Naive B cell (primary cell): ENCODE measurements around the gene NUP62CL. TPM values are rescaled to one million over a fixed set of nuclear protein-coding genes. Genes with fewer than 3 reads are reported as not detected.

Experiments used
- ATAC-seq, 2 donors: fragments of 150-1000 bp; cut with Tn5 transposase; 2 replicates each; pipeline ENCODE4 v1.10.0; 2021; ENCODE audit warnings: low read depth in 2 of 2, mild to moderate bottlenecking in 2 of 2, moderate library complexity in 2 of 2
- DNase-seq: peaks from one replicate; pipeline ENCODE4 v3.0.0; 2022
- H3K27ac Mint-ChIP-seq, 6 donors: one replicate each; pipeline ENCODE4 v1.8.0; 2020 to 2022; ENCODE audit warnings: mild to moderate bottlenecking in 6 of 6, mixed read lengths in 6 of 6, moderate library complexity in 5 of 6, inconsistent platforms in 2 of 6
- H3K27me3 Mint-ChIP-seq, 3 donors: one replicate each; pipeline ENCODE4 v1.8.0; 2021 to 2022; ENCODE audit warnings: mixed read lengths in 3 of 3, mild to moderate bottlenecking in 1 of 3
- H3K36me3 Mint-ChIP-seq, 2 donors: one replicate each; pipeline ENCODE4 v1.8.0; 2020 to 2022; ENCODE audit warnings: mixed read lengths in 2 of 2, inconsistent platforms in 1 of 2, mild to moderate bottlenecking in 1 of 2
- H3K4me1 Mint-ChIP-seq, 3 donors: one replicate each; pipeline ENCODE4 v1.8.0; 2020 to 2022; ENCODE audit warnings: mixed read lengths in 3 of 3, inconsistent platforms in 1 of 3, mild to moderate bottlenecking in 1 of 3, moderate library complexity in 1 of 3
- H3K4me3 Mint-ChIP-seq, 8 donors: one replicate each; pipeline ENCODE4 v1.8.0; 2020 to 2022; ENCODE audit warnings: mild to moderate bottlenecking in 8 of 8, mixed read lengths in 8 of 8, moderate library complexity in 8 of 8, inconsistent platforms in 2 of 8
- H3K9me3 Mint-ChIP-seq, 7 donors: one replicate each; pipeline ENCODE4 v1.8.0; 2020 to 2022; ENCODE audit warnings: mixed read lengths in 7 of 7, mild to moderate bottlenecking in 5 of 7, inconsistent platforms in 2 of 7, moderate library complexity in 1 of 7
- polyA plus RNA-seq, 6 donors: library from polyadenylated mRNA; unstranded; fragments of 300-500 nt; fragmentation: Illumina TruSeq; gene quantifications; one replicate each; pipeline ENCODE4 v1.2.3, GENCODE V29; 2021; ENCODE audit warnings: low read depth in 6 of 6

The NUP62CL gene
- polyA plus RNA-seq, 6 donors from 2014 or later = 0.86 to 4.5 (median 1.8) TPM; not detected in 1

GRCh38 chrX:107119283-107119682, 87.0 kb downstream of the NUP62CL start:
- peak overlapping the region in 4 of 6 donors; percentile 89 to 96 (median 94) for H3K27ac Mint-ChIP-seq
- ATAC-seq = no peak
- H3K4me1 Mint-ChIP-seq = peaks cover 6 to 20% (median 19%) of the 10 kb centered on the region in 3 donors
- no peaks in the 10 kb centered on the region for H3K27me3 Mint-ChIP-seq
- peak overlapping the region; percentile 95 to 99 (median 98) for H3K4me3 Mint-ChIP-seq
- peaks cover 0 to 3% (median 0%) of the 10 kb centered on the region in 7 donors for H3K9me3 Mint-ChIP-seq
- DNase-seq = no peak
- H3K36me3 Mint-ChIP-seq = peaks cover 0 to 9% of the 10 kb centered on the region in 2 donors

DNA sequence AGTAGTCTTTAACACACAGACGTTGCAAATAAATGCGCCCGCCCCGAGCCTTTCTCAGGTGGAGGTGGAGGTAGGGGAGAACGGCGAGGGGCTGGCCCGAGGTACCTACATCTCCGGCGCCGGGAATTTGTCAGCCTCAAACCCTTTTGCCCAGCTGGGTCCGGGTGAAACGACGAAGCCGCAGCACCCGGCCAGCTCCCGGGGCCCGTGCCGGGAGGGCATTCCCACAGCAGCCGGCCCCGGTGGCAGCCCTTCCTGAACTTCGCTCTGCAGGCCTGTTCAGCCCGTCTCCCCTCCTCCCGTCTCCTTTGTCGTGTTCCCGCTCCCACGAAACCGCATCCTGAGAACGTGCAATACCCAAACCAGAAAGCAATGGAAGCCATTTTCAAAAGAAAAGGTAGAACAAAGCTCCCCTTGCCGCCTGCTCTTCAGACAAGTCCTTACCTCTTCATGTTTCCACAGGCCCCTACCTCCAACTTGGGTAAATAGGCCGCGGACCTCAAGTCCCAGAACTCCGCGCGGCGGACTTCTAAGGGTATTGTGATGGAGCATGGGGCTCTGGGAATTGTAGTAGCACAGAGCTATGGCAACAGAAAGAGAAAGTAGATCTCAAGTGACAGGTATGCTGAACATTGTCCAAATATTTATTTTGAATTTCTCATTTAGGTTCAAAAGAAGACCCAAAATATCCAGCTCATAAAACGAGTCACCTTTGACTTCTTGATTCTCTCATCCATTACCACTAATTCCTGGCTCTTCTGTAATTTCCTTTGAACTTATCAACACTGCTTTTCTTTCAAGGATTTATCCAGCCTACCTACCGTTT, 87.7 kb downstream of the NUP62CL start, which contains the start of gene RBM41:
RBM41 (minus strand) TSS at position 501 of the 826 bp plus-strand sequence; CDS start at position 452, 49 bp downstream.
- H3K27ac Mint-ChIP-seq = peak within 1 kb of the TSS; percentile 89 to 100 (median 96)
- H3K4me1 Mint-ChIP-seq = peaks cover 6 to 27% (median 19%) of the 10 kb centered on the region in 3 donors
- H3K4me3 Mint-ChIP-seq = peak within 1 kb of the TSS; percentile 95 to 99 (median 98)
- no peaks in the 10 kb centered on the region for H3K27me3 Mint-ChIP-seq
- H3K36me3 Mint-ChIP-seq = peaks cover 0 to 16% of the 10 kb centered on the region in 2 donors
- H3K9me3 Mint-ChIP-seq = peaks cover 0 to 3% (median 0%) of the 10 kb centered on the region in 7 donors
- DNase-seq = peak; percentile 64
- peak; percentile 100 for ATAC-seq

GRCh38 chrX:107117993-107118321, 88.3 kb downstream of the NUP62CL start:
- Mint-ChIP-seq H3K27ac (peak overlapping the region in 3 of 6 donors; percentile 18 to 89 (median 22)), H3K36me3 (peaks cover 0 to 18% of the 10 kb centered on the region in 2 donors), H3K4me1 (peaks cover 6 to 31% (median 19%) of the 10 kb centered on the region in 3 donors), H3K4me3 (peak overlapping the region; percentile 95 to 99 (median 98)), H3K27me3 (no peaks in the 10 kb centered on the region), H3K9me3 (peaks cover 0 to 3% (median 0%) of the 10 kb centered on the region in 7 donors)
- DNase-seq (no peak), ATAC-seq (no peak)

- H3K36me3 Mint-ChIP-seq = peaks cover 6 to 16% of the 10 kb centered on the region in 2 donors
- H3K9me3 Mint-ChIP-seq = peaks cover 0 to 2% (median 0%) of the 10 kb centered on the region in 7 donors
- no peaks in the 10 kb centered on the region for H3K27me3 Mint-ChIP-seq
- peaks cover 0 to 20% (median 8%) of the 10 kb centered on the region in 3 donors for H3K4me1 Mint-ChIP-seq
- peak overlapping the region in 2 of 6 donors; percentile 19 to 33 for H3K27ac Mint-ChIP-seq
- DNase-seq (no peak), ATAC-seq (no peak)
- no peak overlapping the region for H3K4me3 Mint-ChIP-seq
These were observed 98.8 kb downstream of the NUP62CL start for GRCh38 chrX:107107459-107107858.

DNA sequence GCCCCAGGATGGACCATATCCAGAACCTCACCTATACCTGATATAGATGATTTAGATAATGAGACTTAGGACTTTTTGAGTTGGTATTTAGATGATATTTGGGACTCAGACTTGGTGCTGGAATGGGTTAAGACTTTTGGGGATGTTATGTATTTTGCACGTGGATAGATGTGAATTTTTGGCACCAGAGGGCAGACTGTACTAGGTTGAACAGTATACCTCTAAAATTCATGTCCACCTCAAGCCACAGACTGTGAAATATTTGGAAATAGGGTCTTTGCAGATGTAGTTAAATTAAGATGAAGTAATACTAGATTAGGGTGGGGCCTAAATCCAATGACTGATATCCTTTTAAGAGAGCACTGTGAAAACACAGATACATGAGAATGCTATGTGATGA, 103.3 kb downstream of the NUP62CL start:
- DNase-seq = no peak
- peaks cover 0 to 18% of the 10 kb centered on the region in 2 donors for H3K36me3 Mint-ChIP-seq
- H3K4me1 Mint-ChIP-seq = peaks cover 0 to 11% (median 8%) of the 10 kb centered on the region in 3 donors
- H3K27me3 Mint-ChIP-seq = no peaks in the 10 kb centered on the region
- no peak overlapping the region for H3K27ac Mint-ChIP-seq
- no peak for ATAC-seq
- peaks cover 0 to 2% (median 0%) of the 10 kb centered on the region in 7 donors for H3K9me3 Mint-ChIP-seq
- no peak overlapping the region for H3K4me3 Mint-ChIP-seq

GRCh38 chrX:107076158-107076557, 130.1 kb downstream of the NUP62CL start:
- Mint-ChIP-seq H3K36me3 (peaks cover 6 to 8% of the 10 kb centered on the region in 2 donors), H3K9me3 (peaks cover 6 to 36% (median 27%) of the 10 kb centered on the region in 7 donors), H3K4me1 (peaks cover 0 to 6% (median 0%) of the 10 kb centered on the region in 3 donors), H3K27ac (no peak overlapping the region), H3K27me3 (no peaks in the 10 kb centered on the region), H3K4me3 (no peak overlapping the region)
- ATAC-seq (no peak), DNase-seq (no peak)

Other genes starting within 250 kb of the NUP62CL start
- gene MORC4, start 206.2 kb downstream of the NUP62CL start, polyA plus RNA-seq = 1 to 10 TPM in 5 of 6 donors, under 1 TPM in 1; 0.14 to 4.3 (median 3.5) TPM
- gene RBM41, start 87.6 kb downstream of the NUP62CL start, polyA plus RNA-seq = 10 to 100 TPM; 11.7 to 27.2 (median 13.2) TPM
- not detected for gene DNAAF6, start 178 bp upstream of the NUP62CL start, polyA plus RNA-seq
- under 1 TPM in 4 of 6 donors, not detected in 2; 0.03 to 0.53 (median 0.08) TPM for gene FRMPD3, start 243.2 kb upstream of the NUP62CL start, polyA plus RNA-seq